ENCODE measurements around the gene AMPD2.

Gene AMPD2

DNA sequence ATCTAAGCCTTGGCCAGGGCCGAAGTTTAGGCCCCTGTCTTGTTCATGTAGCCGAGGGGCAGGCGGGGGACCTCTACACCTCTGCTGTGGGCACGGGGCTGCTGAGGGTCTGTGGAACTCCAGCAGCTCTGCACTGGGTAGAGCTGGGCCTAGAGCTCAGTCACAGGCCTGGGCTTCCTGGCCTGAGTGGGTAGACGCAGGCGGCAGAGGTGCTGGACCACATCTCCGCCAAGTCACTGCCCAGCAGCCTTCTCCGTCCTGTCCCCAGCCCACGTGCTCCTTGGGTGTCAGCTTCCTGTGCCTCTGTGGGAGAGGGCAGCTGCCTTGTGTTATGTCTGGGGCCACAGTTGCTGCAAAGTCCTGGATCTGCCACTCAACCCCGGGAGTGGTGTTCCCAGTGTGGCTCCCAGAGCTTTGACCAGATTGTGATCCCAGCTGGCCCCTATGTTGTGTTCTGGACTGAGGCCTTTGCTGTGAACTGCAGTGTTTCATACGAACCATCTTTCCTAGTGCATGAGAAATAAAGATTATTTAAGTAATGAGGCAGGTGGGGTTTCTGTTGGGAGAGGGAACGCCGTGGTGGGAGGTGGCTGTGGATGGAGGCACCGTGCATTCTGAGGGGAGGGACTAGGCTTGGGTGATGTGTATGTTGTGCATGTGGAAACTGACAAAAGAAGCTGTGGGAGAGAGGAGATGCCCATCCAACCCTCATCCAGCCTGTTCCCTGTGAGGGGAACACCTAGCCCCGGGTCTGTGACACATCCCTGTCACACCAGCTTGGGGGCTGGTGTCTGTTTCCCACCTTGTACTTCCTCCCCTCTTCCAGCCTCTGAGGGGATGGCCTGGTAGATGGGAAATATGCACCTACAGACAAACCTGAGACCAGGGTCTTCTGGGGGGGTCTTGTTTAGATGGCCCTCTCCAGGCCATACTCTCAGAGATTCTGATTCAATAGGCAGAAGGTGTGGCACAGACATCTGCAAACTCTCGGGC, 12.2 kb downstream of the AMPD2 start:
- DNase-seq (ENCODE audit: low spot score), result no peak
- TF ChIP-seq, protein P1, sequence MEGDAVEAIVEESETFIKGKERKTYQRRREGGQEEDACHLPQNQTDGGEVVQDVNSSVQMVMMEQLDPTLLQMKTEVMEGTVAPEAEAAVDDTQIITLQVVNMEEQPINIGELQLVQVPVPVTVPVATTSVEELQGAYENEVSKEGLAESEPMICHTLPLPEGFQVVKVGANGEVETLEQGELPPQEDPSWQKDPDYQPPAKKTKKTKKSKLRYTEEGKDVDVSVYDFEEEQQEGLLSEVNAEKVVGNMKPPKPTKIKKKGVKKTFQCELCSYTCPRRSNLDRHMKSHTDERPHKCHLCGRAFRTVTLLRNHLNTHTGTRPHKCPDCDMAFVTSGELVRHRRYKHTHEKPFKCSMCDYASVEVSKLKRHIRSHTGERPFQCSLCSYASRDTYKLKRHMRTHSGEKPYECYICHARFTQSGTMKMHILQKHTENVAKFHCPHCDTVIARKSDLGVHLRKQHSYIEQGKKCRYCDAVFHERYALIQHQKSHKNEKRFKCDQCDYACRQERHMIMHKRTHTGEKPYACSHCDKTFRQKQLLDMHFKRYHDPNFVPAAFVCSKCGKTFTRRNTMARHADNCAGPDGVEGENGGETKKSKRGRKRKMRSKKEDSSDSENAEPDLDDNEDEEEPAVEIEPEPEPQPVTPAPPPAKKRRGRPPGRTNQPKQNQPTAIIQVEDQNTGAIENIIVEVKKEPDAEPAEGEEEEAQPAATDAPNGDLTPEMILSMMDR (IDR thresholded peaks at IDR 0.05; ENCODE audit: poor library complexity, severe bottlenecking), result no peak
- Histone ChIP-seq H3K4me1 (ENCODE audit: insufficient read depth, poor library complexity, severe bottlenecking) (peaks cover 2% of the 10 kb centered on the region), H3K27me3 (ENCODE audit: insufficient read depth, poor library complexity, severe bottlenecking) (no peaks in the 10 kb centered on the region), H3K36me3 (ENCODE audit: low read depth) (peaks cover 29% of the 10 kb centered on the region), H3K27ac (ENCODE audit: poor library complexity, severe bottlenecking) (no peak overlapping the region), H3K4me3 (ENCODE audit: severe bottlenecking) (no peak overlapping the region), H3K9me3 (ENCODE audit: severe bottlenecking) (no peaks in the 10 kb centered on the region)
- no peak for ATAC-seq (ENCODE audit: low read depth)

DNA sequence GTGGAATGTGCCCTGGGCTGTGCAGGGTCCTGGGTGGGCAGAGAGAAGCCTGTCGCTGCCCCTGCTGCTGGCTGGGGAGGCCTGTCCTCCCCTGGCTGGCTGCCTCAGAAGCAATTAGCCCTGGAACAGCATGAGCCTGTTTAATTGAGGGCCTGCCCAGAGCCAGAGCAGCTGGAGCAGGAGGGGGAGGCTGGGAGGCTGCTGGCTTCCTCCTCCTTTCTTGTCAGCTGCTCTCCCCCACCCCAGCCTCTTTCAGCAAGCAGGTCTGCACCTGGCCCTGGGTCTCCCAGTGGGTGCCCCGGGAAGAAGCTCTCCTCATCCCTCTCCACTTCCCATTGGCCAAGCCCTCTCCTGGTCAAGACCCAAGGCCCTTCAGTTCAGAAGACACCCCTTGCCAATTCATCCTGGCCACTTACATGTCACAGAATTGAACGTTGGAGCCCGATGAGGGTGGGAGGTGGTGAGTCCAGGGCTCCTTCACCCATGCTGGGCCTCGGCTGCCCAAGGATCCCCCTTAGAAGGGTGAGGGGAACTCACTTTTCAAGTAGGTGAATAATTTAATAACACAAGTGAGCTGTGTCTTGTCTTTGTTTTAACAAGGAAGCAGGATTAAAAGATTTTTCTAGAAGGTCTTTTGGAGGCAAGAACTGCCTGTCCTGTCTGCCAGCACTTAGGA, 13.2 kb downstream of the AMPD2 start:
- H3K27me3 ChIP-seq (ENCODE audit: insufficient read depth, poor library complexity, severe bottlenecking), result no peaks in the 10 kb centered on the region
- peaks cover 29% of the 10 kb centered on the region for H3K36me3 ChIP-seq (ENCODE audit: low read depth)
- TF ChIP-seq, protein P1 (IDR thresholded peaks at IDR 0.05; ENCODE audit: poor library complexity, severe bottlenecking), result no peak
- peaks cover 2% of the 10 kb centered on the region for H3K4me1 ChIP-seq (ENCODE audit: insufficient read depth, poor library complexity, severe bottlenecking)
- H3K4me3 ChIP-seq (ENCODE audit: severe bottlenecking), result no peak overlapping the region
- no peak overlapping the region for H3K27ac ChIP-seq (ENCODE audit: poor library complexity, severe bottlenecking)
- H3K9me3 ChIP-seq (ENCODE audit: severe bottlenecking), result no peaks in the 10 kb centered on the region
- DNase-seq (ENCODE audit: low spot score), result no peak
- no peak for ATAC-seq (ENCODE audit: low read depth)

DNA sequence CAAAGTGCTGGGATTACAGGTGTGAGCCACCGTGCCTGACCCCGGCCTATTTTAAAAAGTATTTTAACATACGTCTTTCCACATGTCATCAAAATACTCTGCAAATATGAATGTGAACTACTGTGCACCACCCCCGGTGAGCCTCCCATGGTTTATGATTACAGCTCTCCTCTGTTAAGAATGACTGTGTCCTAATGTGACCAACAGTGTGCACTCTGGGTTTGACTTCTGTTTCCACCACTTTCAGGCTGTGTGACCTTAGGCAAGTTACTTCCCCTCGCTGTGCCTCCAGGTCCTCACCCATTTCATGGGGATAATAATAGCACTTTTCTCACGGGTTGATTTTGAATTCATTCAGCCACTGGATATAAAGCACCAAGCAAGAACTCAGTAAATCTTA, 14.7 kb downstream of the AMPD2 start:
- H3K9me3 ChIP-seq (ENCODE audit: severe bottlenecking), result no peaks in the 10 kb centered on the region
- DNase-seq (ENCODE audit: low spot score), result no peak
- H3K4me3 ChIP-seq (ENCODE audit: severe bottlenecking), result no peak overlapping the region
- no peak overlapping the region for H3K27ac ChIP-seq (ENCODE audit: poor library complexity, severe bottlenecking)
- peaks cover 21% of the 10 kb centered on the region for H3K36me3 ChIP-seq (ENCODE audit: low read depth)
- no peaks in the 10 kb centered on the region for H3K27me3 ChIP-seq (ENCODE audit: insufficient read depth, poor library complexity, severe bottlenecking)
- no peak for ATAC-seq (ENCODE audit: low read depth)
- H3K4me1 ChIP-seq (ENCODE audit: insufficient read depth, poor library complexity, severe bottlenecking), result no peaks in the 10 kb centered on the region
- TF ChIP-seq, protein P1 (IDR thresholded peaks at IDR 0.05; ENCODE audit: poor library complexity, severe bottlenecking), result no peak

DNA sequence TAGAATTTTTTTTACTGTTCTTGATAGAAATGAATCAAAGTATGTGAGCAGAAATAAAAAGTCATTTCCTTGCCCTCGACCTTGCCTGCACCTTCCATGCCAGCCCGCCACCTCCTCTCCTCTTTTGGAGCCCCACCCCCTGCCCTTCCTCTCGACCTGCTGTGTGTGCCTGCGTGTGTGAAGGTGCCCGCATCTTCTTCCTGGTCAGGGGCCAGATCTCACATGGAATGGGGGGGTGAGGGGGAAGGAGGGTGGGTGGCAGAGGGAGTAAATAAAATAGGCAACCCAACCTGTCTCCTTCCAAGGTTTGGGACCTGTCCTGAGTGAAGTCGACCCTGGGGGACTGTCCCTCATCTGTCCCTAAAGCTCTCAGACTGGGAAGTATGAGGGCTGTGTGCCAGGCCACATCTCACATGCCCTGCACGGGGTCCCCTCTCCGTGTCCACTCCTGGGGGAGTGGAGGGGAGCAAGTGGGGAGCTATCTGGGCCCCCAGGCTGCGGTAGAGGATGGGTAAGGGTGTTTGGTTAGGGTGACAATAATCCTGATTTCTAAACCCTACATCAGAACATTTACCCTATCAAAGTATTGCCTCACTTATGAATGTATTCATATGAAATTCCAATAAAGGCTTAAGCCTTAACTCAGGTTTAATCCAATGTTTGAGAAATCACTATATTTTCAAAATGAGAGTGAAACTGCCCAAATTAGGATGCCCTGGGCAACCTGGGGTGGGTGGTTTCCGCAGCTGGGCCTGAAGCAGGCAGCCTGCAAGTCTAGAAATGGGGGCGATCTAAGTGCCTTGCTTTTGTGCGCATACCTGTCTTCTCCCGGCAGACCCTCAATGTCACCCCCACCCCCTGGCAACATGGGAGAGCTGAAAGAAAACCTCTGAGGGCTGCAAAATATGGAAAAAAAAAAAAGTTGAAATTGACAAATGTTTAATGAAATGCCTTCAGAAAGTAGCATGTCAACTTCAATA, 15.4 kb downstream of the AMPD2 start:
- H3K9me3 ChIP-seq (ENCODE audit: severe bottlenecking), result no peaks in the 10 kb centered on the region
- ATAC-seq (ENCODE audit: low read depth) (no peak), DNase-seq (ENCODE audit: low spot score) (no peak)
- peaks cover 13% of the 10 kb centered on the region for H3K36me3 ChIP-seq (ENCODE audit: low read depth)
- H3K27ac ChIP-seq (ENCODE audit: poor library complexity, severe bottlenecking), result no peak overlapping the region
- TF ChIP-seq, protein P1 (IDR thresholded peaks at IDR 0.05; ENCODE audit: poor library complexity, severe bottlenecking), result no peak
- H3K4me1 ChIP-seq (ENCODE audit: insufficient read depth, poor library complexity, severe bottlenecking), result no peaks in the 10 kb centered on the region
- no peak overlapping the region for H3K4me3 ChIP-seq (ENCODE audit: severe bottlenecking)
- no peaks in the 10 kb centered on the region for H3K27me3 ChIP-seq (ENCODE audit: insufficient read depth, poor library complexity, severe bottlenecking)

Data from RWPE2 (cell line).